Coronary artery (tissue), 2 donors: Measurements from ENCODE around the gene BTBD9.
A peak's percentile ranks its signal among the peaks of the same experiment; 100 is the strongest.

Experiments used
- DNase-seq: peaks from one replicate; pipeline ENCODE4 v3.0.0-alpha.2; 2017; ENCODE audit warnings: low spot score
- H3K27ac ChIP-seq, 2 donors: fragments of 200-600 bp; sonication (generic); one replicate each; pipeline ENCODE4 v1.5.1; 2016 to 2019
- H3K4me3 ChIP-seq: fragments of 200-600 bp; sonication (generic); 2 replicates; pipeline ENCODE4 v1.5.1; 2016; ENCODE audit warnings: mild to moderate bottlenecking, moderate library complexity
- TF ChIP-seq, protein P1 (sequence below): fragments of 200-600 bp; sonication (generic); IDR thresholded peaks from one replicate; pipeline ENCODE4 v1.5.1; 2019; ENCODE audit warnings: antibody characterized with exemption

The BTBD9 gene

DNA sequence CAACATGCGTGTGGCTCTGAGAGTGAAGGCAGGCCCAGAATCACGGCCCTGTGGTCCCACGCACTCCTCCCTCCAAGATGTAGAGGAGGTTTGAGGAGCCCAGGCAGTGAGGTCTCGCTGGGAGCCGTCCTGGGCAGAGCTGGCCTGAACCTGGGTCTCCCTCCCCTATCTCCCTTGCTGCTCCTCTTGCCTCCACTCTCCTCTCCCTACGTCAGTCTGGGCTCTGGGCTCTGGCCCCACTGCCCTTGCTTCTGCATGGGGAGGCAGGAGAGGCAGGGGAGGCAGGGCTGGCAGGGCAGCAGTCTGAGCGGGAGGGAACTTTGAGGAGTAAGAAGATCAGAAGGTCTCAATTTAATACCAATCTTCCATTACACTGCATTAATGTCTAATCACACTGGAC is 445.1 kb downstream of the BTBD9 start:
- no peak overlapping the region for H3K4me3 ChIP-seq
- TF ChIP-seq, protein P1, sequence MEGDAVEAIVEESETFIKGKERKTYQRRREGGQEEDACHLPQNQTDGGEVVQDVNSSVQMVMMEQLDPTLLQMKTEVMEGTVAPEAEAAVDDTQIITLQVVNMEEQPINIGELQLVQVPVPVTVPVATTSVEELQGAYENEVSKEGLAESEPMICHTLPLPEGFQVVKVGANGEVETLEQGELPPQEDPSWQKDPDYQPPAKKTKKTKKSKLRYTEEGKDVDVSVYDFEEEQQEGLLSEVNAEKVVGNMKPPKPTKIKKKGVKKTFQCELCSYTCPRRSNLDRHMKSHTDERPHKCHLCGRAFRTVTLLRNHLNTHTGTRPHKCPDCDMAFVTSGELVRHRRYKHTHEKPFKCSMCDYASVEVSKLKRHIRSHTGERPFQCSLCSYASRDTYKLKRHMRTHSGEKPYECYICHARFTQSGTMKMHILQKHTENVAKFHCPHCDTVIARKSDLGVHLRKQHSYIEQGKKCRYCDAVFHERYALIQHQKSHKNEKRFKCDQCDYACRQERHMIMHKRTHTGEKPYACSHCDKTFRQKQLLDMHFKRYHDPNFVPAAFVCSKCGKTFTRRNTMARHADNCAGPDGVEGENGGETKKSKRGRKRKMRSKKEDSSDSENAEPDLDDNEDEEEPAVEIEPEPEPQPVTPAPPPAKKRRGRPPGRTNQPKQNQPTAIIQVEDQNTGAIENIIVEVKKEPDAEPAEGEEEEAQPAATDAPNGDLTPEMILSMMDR, result no peak
- no peak overlapping the region for H3K27ac ChIP-seq
- DNase-seq, result peak; percentile 43

- H3K27ac ChIP-seq, result no peak overlapping the region
- DNase-seq, result no peak
- no peak overlapping the region for H3K4me3 ChIP-seq
- TF ChIP-seq, protein P1, result no peak
These were observed 445.5 kb downstream of the BTBD9 start for GRCh38 chr6:38194282-38194572.

DNA sequence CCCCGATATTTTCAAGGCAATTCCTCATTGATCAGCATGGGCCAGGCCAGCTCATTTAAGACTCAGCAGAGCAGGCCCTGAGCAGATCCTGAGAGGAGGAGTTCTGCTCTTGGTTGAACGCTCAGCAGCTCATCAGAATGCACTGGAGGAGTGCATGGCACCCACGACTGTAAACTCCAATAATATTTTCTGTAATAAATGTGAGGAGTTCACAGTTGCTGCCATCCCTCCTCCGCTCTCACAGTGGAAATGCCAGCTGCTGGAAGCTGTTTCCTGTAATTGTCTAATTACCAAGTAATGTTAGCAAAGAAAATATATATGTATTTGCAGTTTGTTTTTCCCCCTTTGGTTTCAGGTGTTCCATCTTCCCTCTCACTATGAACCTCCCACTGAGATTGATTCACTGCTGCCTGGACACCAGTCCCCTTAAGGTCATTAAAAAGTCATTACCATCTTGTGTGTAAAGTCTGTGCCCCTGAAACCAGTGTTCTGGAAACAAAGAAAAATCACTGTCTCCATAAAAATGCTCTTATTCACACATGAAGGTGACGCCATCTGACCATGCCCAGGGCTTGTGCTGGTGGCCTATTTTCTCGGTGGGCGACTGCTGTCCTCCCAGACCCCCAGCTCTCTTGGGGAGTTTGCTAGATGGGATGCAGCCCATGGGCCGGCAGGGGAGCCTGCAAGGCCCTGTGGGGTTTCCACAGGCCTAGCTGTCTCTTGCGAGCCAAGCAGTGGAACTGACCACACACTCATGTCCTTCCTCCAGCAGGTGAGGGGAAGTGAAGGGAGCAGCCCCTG is 446.0 kb downstream of the BTBD9 start:
- Histone ChIP-seq H3K4me3 (no peak overlapping the region), H3K27ac (no peak overlapping the region)
- DNase-seq, result peak; percentile 40
- TF ChIP-seq, protein P1, result no peak

GRCh38 chr6:38193051-38193450 is 446.7 kb downstream of the BTBD9 start:
- DNase-seq, result peak; percentile 53
- Histone ChIP-seq H3K27ac (no peak overlapping the region), H3K4me3 (no peak overlapping the region)
- TF ChIP-seq, protein P1, result no peak

DNA sequence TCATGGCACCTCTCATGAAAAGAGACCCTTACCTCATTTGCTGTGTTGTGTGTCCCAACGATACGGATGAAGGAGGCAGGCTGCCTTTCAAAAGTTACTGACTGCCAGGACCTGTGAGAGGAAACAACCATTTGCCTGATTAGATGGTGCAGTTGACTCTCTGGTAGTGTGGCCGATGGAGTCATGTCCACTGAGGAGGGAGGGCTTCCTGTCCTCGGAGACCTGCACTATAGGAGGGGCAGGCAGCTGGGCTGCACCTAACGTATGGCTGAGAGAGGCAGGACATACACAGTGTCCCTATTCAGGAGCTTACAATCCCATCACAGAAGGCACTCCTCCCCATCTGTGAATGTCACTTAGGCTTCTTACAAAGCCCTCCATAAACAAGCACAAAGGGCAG is 447.2 kb downstream of the BTBD9 start:
- TF ChIP-seq, protein P1, result no peak
- Histone ChIP-seq H3K4me3 (no peak overlapping the region), H3K27ac (no peak overlapping the region)
- no peak for DNase-seq

DNA sequence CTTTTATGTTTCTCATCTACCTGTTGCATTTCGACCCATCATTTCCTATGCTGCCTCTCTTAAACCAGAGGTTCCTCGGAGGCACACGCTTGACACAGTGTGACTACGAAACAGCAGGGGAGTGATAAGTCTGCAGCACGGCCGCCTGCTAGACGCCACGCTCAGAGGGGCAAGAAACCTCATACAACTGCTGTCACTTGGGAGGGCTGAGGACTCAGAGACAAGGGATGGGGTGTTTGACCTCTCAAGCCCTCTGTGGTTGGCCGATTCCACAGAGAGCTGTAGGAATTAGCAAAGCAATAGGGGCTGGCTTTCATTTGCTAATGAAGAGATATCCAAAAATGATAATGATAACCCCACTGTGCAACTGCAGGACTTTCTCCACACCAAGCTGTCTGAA is 447.7 kb downstream of the BTBD9 start:
- TF ChIP-seq, protein P1, result no peak
- Histone ChIP-seq H3K27ac (no peak overlapping the region), H3K4me3 (no peak overlapping the region)
- DNase-seq, result no peak

DNA sequence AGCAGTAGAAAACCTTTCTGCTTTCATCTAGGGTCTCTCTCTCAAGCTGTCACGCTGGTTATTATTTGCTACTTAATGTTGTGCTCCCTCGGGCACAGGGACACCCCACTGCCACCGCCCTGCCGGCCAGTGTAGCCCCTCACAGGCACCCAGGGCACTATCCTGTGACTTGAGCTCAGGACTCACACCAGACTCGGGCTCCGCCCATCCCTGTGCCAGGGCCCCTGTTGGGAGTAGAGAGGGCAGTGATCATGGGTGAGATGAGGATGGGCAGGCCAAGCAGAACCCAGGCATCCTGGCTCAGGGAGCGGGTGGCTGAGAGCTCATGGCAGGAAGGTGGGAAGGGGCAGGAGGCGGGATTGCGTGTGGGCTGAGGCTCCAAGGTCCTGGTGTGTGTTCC is 448.3 kb downstream of the BTBD9 start:
- no peak overlapping the region for H3K27ac ChIP-seq
- no peak for DNase-seq
- no peak overlapping the region for H3K4me3 ChIP-seq
- TF ChIP-seq, protein P1, result no peak
